Body of pancreas (tissue), 4 donors: ENCODE data around the gene MRPL46. TPM values are rescaled to one million over a fixed set of nuclear protein-coding genes. Genes with fewer than 3 reads are reported as not detected.
"Not testable (repeated sequence)": the region's sequence is repeated elsewhere in the genome, so short reads cannot be mapped to it uniquely, and the experiment has no call there.

ENCODE experiments used
- ATAC-seq: fragments of 150-250 bp; one replicate; pipeline ENCODE4 v1.9.1; 2016
- DNase-seq, 4 donors: peaks; one replicate each; pipeline ENCODE4 v3.0.0-alpha.2; 2019
- H3K27ac ChIP-seq, 4 donors: fragments of 200-600 bp; sonication (generic); 1 replicate in 3 of 4; 2 replicates in 1 of 4; pipeline versions ENCODE4 v1.5.1 to v1.6.1; 2016 to 2019; ENCODE audit warnings: mild to moderate bottlenecking in 1 of 4, mixed read lengths in 1 of 4, moderate library complexity in 1 of 4
- H3K27me3 ChIP-seq, 2 donors: fragments of 200-600 bp; sonication (generic); one replicate each; pipeline ENCODE4 v1.6.0; 2016; ENCODE audit warnings: mild to moderate bottlenecking in 1 of 2
- H3K36me3 ChIP-seq, 2 donors: fragments of 200-600 bp; sonication (generic); replicated peaks in 1 of 2; 2 replicates each; pipeline ENCODE4 v1.5.1; 2016; ENCODE audit warnings: low read depth in 2 of 2; ENCODE audit not compliant: insufficient read depth in 1 of 2
- H3K4me1 ChIP-seq: fragments of 200-600 bp; sonication (generic); one replicate; pipeline ENCODE4 v1.6.0; 2016
- H3K4me3 ChIP-seq, 2 donors: fragments of 200-600 bp; sonication (generic); 1 replicate in 1 of 2; 2 replicates in 1 of 2; pipeline ENCODE4 v1.5.1; 2016 to 2019
- H3K9me3 ChIP-seq, 3 donors: fragments of 200-600 bp; sonication (generic); 1 replicate in 2 of 3; 2 replicates in 1 of 3; pipeline ENCODE4 v1.5.1; 2016
- POLR2A ChIP-seq, 3 donors: fragments of 450-650 bp; IDR thresholded peaks; one replicate each; pipeline ENCODE4 v1.6.1; 2016; ENCODE audit warnings: antibody characterized with exemption in 3 of 3, mild to moderate bottlenecking in 2 of 3
- WGBS, 2 donors: methylation state at CpG; one replicate each; pipeline ENCODE4 v1.1.5; 2017; 5-methylcytosine and 5-hydroxymethylcytosine counted together
- intact Hi-C: fragments of 100-400 bp; cut with DNase I; formaldehyde crosslinking; loops from one replicate; pipeline ENCODE4 v1.15.1; 2023
- total RNA-seq, 2 donors: library from RNA; depleted of rRNA; stranded (reverse); fragments of >200 nt; gene quantifications; one replicate each; pipeline ENCODE4 v1.1.0, GENCODE V29; 2016
- TF ChIP-seq, protein P1 (sequence below), 7 experiments: fragments of 450-650 bp in 4 of 7; fragments of 200-600 bp in 3 of 7; sonication (generic) in 3 of 7; IDR thresholded peaks; one replicate each; pipeline ENCODE4 v1.5.1; 2016 to 2019; ENCODE audit warnings: antibody characterized with exemption in 7 of 7

Gene MRPL46
- total RNA-seq, 2 donors from 2014 or later, result 9.6 to 16.2 TPM

DNA sequence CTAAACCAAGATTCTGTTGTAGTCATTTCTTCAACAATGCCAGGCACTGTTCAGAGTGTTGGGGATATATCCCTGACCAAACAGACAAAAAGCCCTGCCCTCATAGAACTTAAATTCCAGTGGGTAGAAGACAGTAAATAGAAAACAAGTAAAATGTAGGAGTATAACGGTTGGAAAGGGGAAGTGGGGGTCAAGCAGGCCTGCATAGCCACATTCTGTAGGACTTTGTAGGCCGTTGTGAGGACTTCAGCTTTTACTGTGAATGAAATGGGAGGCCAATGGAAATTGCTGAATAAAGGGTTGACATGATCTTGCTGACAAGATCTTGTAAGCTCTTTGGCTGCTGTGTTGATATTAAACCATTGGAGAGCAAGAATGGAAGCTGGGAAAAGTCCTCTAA is 2.1 kb upstream of the MRPL46 start:
- Histone ChIP-seq H3K9me3 (no peaks in the 10 kb centered on the region), H3K36me3 (peaks cover 0 to 5% of the 10 kb centered on the region in 2 donors), H3K27me3 (no peaks in the 10 kb centered on the region), H3K4me3 (no peak overlapping the region), H3K27ac (no peak overlapping the region), H3K4me1 (peaks cover 24% of the 10 kb centered on the region)
- WGBS, 2 donors, result 76 to 98% methylated on average over 2 of the region's 2 CpGs
- intact Hi-C loops, result no loop called here
- ATAC-seq, result no peak
- no peak for DNase-seq
- TF ChIP-seq, protein P1, sequence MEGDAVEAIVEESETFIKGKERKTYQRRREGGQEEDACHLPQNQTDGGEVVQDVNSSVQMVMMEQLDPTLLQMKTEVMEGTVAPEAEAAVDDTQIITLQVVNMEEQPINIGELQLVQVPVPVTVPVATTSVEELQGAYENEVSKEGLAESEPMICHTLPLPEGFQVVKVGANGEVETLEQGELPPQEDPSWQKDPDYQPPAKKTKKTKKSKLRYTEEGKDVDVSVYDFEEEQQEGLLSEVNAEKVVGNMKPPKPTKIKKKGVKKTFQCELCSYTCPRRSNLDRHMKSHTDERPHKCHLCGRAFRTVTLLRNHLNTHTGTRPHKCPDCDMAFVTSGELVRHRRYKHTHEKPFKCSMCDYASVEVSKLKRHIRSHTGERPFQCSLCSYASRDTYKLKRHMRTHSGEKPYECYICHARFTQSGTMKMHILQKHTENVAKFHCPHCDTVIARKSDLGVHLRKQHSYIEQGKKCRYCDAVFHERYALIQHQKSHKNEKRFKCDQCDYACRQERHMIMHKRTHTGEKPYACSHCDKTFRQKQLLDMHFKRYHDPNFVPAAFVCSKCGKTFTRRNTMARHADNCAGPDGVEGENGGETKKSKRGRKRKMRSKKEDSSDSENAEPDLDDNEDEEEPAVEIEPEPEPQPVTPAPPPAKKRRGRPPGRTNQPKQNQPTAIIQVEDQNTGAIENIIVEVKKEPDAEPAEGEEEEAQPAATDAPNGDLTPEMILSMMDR (IDR thresholded peaks at IDR 0.05), result no peak
- TF ChIP-seq POLR2A (IDR thresholded peaks at IDR 0.05), result no peak

- H3K36me3 ChIP-seq, H3K9me3 ChIP-seq, ATAC-seq, DNase-seq, H3K27ac ChIP-seq, H3K27me3 ChIP-seq, intact Hi-C loops, H3K4me3 ChIP-seq: not testable (repeated sequence)
- WGBS, 2 donors, result 86 to 87% methylated on average over 10 of the region's 10 CpGs
- H3K4me1 ChIP-seq, result peaks cover 24% of the 10 kb centered on the region
Measured at GRCh38 chr15:88468721-88469120, 1.5 kb upstream of the MRPL46 start.

DNA sequence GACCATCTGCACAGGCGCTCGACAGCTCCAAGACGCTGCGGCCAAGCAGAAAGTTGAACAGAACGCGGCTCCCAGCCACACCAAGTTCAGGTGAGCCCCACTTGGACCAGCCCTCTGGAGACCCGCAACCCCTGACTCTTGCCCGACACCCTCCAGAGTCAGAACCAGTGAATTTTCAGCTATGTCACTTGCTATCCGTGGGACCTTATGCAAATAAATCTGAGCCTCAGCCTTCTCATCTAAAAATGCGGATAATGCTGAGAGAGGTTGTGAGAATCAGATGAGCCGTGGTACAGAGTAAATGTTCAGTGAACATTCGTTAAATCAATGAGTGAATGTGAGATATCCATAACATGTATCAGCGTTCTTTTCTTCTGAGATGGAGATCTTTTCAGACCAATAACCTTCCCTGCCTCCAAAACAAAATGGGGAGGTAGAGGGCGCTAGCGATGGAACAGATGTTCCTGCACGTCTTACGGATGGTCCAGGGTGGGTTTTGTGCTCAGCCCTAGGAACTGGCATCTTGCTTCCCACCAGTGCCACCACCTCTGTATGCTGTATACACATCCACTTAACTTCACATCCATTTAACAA is 844 bp upstream of the MRPL46 start:
- peak overlapping the region; percentile 86 to 90 for H3K4me3 ChIP-seq
- ATAC-seq (no peak), DNase-seq (no peak)
- H3K36me3 ChIP-seq, result peaks cover 0 to 11% of the 10 kb centered on the region in 2 donors
- H3K4me1 ChIP-seq, result peaks cover 24% of the 10 kb centered on the region
- TF ChIP-seq, protein P1 (IDR thresholded peaks at IDR 0.05), result no peak
- TF ChIP-seq POLR2A (IDR thresholded peaks at IDR 0.05), result no peak
- intact Hi-C loops, result no loop called here
- no peaks in the 10 kb centered on the region for H3K9me3 ChIP-seq
- peak overlapping the region; percentile 89 to 98 (median 96) for H3K27ac ChIP-seq
- no peaks in the 10 kb centered on the region for H3K27me3 ChIP-seq
- WGBS, 2 donors, result 2 to 3% methylated on average over 11 to 17 of the region's 17 CpGs

- Histone ChIP-seq H3K36me3 (peaks cover 0 to 11% of the 10 kb centered on the region in 2 donors), H3K9me3 (no peaks in the 10 kb centered on the region), H3K27ac (no peak overlapping the region), H3K4me3 (no peak overlapping the region), H3K4me1 (peaks cover 24% of the 10 kb centered on the region), H3K27me3 (no peaks in the 10 kb centered on the region)
- ATAC-seq (no peak), DNase-seq (peak in 1 of 4 donors; percentile 28)
- 87 to 89% methylated on average over 4 of the region's 4 CpGs for WGBS, 2 donors
- intact Hi-C loops, result no loop called here
- TF ChIP-seq POLR2A (IDR thresholded peaks at IDR 0.05), result no peak
Measured at GRCh38 chr15:88465633-88466224, 1.5 kb downstream of the MRPL46 start.

GRCh38 chr15:88463870-88464532 is 3.2 kb downstream of the MRPL46 start:
- no peak overlapping the region for H3K4me3 ChIP-seq
- no peak for ATAC-seq
- DNase-seq, result no peak
- H3K9me3 ChIP-seq, result no peaks in the 10 kb centered on the region
- H3K27ac ChIP-seq, result no peak overlapping the region
- intact Hi-C loops, result no loop called here
- peaks cover 4 to 24% of the 10 kb centered on the region in 2 donors for H3K36me3 ChIP-seq
- 28 to 33% methylated on average over 2 of the region's 2 CpGs for WGBS, 2 donors
- peaks cover 22% of the 10 kb centered on the region for H3K4me1 ChIP-seq
- TF ChIP-seq, protein P1 (IDR thresholded peaks at IDR 0.05), result no peak
- no peak for TF ChIP-seq POLR2A (IDR thresholded peaks at IDR 0.05)
- no peaks in the 10 kb centered on the region for H3K27me3 ChIP-seq
